NCI-H1105 (cell line): ENCODE measurements around the gene ASAP2.

ENCODE experiments used
- DNase-seq: peaks from one replicate; lab custom pipeline; 2025; lab: John Stamatoyannopoulos, UW

The ASAP2 gene

DNA sequence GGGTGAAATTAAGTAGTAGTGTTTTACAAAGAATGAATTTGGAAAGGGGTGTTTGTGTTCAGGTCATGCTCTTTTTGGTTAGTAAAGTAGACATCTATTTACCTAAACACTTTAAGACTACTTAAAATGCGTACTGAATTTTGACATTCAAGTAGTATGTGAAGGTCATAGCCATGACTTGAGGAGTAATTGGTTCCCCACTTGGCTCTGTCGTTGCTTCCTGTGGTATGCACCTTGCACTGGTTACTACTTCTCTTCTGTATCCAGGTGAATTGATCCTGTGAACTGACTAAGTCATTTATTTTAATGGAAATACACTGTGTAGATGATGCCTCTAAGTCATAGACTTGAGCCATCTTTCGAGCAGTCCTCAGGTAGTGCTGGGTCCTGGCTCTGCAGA is 118.8 kb downstream of the ASAP2 start:
- DNase-seq = no peak

DNA sequence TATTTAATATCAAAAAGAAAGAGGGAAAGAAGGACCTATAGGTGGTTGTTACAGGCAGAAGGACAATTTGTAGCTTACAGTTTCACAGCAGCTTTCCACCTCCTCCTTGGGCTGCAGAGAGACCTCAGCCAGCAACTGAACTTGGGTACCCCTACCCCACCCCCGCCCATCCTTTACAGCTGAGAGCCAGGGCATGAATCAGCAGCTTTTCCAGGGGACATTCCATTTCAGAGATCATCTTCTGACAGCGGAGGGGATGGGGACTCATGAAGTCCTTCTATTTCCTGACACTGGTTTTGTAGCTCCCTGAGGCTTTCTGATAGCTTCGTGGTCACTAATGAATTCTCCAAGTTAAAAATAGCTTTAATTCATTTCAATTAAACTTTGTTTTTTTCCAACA is 120.4 kb downstream of the ASAP2 start:
- DNase-seq = no peak

DNA sequence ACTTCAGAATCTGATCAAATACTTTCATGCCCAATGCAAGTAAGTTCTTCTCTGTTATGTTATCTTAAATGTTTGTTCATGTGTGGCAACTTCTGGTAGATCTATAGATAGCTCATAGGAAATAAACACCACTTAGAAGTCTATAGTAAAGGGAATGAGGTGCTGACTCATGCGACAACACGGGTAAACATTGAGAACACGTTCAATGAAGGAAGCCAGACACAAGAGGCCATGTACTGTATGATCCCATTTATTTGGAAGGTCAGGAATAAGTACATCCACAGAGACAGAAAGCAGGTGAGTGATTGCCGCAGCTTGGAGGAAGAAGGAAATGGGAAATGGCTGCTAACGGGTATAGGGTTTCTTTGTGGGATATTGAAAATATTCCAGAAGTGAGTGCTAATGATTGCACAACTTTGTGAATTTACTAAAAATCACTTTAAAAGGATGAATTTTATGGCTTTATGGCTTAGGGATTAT is 121.3 kb downstream of the ASAP2 start:
- DNase-seq = no peak

DNA sequence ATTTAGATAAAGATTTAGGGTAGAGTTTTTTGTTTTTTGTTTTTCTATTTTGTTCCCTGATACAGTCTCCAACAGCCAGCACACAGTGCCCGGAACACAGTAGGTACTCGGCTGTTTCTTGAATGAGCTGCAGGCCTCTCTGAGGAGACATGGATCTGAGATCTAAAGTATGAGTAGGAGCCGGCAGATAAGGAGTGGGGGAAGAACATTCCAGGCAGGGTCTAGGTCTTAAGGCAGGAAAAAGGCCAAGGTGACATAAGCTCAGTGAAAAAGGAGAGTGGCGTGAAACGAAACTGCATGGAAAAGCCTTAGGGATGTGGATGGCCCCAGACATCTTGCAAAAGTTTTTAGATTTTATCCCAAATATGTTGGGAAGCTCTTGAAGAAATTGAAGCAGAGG is 122.3 kb downstream of the ASAP2 start:
- DNase-seq = no peak

DNA sequence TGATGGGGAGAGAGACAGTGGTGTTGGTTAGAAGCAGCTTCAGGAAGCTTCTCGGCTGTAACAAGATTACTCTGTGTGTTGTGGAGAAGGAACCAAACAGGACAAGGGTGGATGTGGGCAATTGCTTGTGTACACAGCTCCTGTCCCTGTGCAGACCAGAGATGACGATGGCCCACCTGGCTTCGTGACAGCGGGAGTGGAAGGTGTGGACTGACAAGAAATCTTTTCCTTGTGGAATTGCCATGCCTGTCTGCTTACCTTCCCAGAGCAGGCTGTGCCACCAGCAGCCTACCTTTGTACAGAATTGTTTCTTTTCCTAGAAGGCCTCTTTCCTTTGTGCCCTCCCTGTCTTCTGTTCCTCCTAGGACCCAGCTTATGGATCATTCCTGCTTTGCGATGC is 122.9 kb downstream of the ASAP2 start:
- DNase-seq = no peak

DNA sequence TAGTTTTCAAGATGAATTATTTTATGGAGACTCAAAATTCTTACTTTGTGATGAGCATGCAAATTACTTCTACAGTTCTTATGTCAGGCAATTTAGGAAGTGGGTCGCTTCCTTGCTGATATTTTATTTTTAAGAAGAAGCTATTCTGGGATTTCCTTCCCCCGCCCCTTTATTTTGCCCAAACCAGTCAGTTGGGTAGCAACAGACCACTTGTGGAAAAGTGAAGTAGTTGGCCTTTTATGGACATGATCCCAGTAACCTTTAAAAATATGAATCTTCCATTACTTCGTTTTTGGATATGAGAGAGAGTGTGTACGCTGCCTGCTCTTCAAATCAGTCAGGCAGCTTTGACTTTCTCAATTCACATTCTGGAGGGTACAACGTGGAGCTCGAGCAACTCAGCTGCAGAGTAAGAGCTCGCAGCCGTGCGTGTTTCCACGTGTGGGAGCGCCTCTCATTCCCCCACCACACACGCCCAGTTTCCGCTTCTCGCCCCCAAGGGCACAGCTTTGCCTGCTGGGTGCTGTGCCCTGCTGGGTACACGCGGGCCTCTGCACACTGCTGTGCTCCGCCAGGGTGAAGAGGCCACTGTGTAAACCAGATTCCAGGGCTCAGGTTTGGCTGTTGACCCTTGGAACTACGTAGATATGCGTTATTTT is 124.1 kb downstream of the ASAP2 start:
- DNase-seq = no peak

DNA sequence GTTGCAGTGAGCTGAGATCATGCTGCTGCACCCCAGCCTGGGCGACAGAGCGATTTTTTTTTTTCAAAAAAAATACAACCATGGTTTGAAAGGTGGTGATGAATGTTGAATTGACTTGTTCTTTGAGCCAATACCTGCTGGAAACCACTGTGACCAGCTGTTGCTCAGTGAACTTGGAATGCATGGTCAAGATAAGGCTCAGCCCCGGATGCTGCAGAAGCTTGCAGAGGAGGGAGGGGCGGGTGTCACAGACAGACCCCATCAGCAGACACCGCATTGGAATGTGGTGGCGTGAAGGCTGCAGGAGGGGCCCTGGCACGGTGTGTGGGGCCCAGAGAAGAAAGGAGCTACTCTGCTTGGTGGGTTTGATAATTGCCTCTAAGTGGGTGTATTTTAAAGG is 125.1 kb downstream of the ASAP2 start:
- DNase-seq = no peak

DNA sequence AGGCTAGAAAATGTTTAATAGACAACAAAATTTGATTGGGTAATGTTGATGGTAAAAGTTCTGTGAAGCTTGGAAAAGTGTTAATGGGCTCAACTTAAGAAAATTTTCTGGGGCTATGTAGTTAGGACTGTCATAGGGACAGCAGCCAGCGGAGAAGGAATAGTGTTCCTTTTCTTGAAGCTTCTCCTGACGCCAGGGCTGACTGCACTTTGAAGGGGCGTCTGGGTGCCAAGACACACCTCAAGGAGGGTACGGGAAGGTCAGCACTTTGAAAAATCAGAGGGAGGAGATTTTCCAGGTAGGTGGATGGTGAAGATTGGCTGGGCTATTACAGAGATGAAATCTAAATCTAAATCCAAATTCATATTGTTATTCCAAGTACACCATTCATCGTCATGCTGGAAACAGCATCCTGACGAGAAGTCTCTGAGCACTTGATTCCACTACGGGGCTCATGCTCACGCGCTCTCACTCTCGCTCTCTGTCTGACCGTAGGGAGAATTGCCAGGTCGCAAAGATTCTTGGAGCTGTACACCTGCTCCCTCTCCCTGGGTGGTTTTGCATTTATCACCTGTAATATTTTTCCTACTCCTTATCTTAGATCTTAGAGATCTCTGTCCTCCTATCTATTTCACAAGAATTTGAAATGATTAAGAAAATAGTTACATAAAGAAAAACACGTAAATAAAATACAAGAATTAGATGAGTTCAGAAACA is 125.7 kb downstream of the ASAP2 start:
- DNase-seq = peak; percentile 16

DNA sequence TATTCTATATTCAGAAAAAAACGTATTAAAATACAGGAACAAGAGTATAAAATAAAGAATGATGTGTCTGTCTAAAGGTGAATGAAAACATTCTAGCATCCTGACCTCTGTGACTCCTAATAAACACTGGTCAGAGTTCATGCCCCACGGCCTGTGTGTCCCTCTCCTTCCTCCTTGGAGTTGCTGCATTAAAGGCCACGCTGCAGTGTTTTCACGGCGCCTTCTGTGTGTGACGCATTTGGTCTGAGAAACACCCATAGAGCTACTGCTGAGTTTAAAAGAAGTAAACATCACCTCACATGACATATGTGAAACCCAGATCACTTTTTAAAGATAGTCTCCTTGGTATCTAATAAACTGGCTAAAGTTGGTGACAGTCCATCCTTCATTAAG is 126.2 kb downstream of the ASAP2 start:
- no peak for DNase-seq

DNA sequence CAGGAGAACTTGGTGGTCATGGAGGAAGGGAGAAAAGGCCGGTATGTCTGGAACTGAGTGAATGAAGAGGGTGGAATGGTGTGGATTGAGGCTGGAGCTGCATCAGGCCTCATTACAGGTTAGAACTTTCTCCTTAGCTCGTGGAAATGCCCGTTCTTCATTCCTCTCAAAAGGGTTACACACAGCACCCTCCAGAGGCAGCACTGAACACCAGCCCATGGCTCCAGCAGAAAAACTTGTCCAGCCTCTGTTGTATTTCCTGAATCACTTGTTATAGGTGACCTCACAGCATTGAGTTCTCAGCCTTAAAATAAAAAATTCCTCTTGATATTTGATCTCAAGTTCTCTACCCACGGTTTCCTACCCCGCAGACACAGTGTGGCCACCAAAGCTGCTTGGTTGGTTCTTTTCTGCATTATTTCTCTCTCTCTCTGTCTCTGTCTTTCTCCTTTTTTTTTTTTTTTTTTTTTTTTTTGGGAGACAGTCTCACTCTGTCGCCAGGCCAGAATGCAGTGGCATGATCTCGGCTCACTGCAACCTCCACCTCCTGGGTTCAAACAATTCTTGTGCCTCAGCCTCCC is 127.1 kb downstream of the ASAP2 start:
- no peak for DNase-seq

DNA sequence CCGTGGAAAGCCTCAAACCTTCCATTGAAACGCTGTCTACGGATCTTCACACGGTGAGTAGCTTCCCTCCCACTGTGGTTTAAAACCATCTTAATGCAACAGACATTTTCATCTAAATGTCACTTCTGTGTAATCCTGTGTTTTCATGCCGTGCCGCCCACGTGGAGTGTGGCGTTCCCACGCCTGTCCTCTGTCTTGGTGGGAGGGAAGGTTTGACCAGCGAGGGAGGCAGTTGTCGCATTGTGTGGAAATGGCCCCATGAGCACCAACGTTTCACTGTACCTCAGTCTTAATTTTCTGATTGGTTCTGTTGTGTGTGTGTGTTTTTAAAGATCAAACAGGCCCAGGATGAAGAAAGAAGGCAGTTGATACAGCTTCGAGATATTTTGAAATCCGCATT is 128.1 kb downstream of the ASAP2 start:
- no peak for DNase-seq

DNA sequence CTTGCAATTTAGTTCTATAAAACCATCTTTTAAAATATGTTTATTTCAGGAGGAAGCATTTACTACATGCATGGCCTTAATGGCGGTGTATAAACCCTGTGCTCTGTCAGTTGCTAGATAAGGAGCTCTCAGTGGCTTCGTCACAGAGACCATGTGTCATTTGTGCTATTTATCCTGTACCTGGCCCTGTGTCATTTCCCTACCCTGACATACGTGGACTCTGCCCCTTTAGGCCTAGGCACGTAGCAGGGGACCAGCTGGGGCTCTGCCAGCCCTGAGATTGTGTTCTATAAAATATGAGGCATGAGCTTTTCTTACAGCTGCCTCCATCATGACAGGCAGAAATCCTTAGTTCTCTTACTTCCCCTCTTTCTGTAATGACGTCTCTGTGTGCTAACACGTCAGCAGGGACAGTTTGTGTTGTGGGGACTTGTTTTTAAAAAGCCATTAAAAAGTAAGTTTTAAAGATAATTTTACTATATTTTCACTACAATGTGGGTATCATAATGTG is 128.8 kb downstream of the ASAP2 start:
- peak; percentile 10 for DNase-seq

DNA sequence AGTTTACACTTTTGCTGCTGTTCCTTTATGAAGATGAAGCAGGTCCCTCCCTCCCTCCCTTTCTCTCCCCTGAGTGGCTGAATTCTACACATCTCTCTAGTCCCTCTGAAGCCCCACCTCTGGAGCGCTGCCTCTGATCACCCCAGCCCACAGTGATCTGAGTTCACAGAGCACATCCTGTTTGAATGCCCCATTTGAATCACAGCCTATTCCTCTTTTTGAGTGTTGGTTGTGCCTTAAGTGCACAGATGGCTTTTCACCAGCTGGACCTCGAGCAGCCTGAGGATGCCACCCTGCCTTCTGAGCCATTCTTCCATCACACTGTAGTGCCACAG is 129.6 kb downstream of the ASAP2 start:
- DNase-seq = peak; percentile 73

DNA sequence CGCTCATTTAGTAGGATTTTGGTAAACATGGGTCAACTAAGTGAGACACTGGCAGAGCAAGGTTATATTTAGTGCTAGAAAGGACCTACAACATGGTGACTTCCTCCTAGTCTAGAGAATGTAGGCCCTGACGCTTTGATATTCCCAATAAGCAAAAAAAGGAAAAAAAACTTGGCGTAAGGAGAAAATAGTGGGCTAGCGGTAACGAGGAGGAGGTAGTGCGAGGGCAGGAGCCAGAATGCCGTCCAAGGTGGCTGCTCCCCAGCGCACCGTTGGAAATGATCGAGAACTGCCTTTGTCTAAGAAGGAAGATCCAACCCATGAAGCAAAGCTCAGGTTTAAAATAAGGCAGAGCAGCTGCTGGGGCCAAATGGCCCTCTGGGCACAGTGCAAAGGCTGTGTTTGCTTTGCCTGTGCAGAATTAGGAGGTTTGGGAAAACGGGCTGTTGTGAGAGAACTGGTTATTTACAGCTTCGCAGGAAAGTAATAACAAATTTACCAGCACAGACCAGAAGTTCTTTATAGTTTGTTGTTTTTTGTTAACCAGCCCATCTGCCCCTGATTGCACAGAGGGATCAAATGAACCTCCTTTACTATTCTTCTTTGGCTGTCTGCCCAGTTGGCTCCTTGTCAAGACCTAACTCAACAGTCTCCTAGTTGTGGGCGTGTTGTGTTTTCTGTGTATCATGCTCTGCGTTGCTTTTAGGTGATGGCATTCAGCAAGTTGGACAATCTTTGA is 130.1 kb downstream of the ASAP2 start:
- DNase-seq = peak; percentile 91

DNA sequence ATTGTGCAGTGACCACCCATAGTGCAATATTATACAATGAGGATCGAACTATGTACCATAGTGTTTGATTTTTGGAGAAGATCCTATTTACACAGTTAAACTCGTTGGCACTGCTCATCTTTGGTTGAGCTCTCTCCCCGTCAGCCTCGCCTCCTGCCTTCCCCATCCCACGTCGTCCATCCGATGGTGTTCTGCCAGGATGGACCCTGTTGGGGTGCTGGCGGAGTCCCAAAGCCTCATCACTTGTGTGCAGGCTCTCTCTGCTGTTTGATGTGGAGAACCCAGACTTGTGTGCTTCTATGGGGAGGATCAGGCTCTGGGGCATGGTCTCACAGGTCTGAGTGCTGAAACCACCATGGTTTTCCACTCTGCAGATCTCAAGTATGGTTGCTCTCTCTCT is 131.3 kb downstream of the ASAP2 start:
- no peak for DNase-seq

DNA sequence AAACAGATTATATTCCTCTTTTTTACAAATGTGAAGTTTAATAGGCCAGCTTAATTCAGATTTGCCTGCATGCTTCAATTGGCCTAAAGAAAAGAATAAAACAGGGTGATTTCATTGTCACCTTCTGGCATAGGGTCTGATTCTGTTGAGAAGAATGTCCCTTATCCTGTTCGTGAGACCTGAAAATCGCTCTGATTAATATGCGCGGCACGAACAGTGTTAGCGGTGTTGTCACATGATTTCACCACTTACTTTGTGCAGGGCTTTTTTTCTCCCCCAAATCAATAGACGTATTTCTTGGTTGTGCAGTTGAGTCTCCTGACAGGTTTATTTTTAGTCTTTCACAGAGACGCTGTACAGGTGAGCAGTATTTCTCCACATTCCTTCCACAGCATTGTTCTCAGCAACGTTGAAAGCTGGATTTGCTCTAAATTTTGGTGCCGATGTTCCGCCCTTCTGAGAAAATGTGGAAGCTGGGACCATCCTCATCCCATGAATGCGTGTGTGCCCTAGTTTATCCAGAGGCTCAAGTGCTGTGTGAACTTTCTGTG is 134.8 kb downstream of the ASAP2 start:
- no peak for DNase-seq

DNA sequence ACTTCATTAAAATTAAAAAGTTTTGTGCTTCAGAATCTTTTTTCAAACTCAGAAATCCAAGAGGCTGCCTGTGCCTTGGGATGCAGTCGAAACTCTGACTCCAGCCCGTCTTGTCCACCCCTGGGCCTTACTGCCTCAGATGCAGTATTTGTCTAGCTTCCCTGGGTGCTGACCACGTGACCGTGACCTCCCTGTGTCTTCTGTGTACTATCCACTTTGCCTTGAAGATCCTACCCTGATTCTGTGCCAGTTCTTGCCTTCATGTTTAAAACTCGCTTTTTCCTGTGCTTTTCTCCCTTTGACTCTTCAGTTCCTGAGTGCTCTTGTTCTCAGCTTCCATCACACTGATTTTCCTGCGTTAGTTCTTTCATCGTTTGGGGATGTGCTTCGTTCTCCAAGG is 136.0 kb downstream of the ASAP2 start:
- DNase-seq = no peak

DNA sequence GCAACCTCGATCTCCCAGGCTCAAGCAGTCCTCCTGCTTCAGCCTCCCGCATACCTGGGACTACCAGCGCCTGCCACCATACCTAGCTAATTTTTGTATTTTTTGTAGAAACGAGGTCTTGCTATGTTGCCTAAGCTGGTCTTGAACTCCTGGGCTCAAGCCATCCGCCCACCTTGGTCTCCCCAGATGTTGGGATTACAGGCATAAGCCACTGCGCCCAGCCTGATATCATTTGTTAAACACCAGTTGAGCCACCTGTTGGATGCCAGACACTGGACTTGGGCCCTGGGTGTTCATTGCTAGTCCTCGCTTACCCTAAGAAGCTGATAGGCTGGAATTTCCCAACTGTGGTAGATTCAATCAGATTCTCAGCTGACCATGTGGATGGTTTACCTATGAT is 136.9 kb downstream of the ASAP2 start:
- no peak for DNase-seq

DNA sequence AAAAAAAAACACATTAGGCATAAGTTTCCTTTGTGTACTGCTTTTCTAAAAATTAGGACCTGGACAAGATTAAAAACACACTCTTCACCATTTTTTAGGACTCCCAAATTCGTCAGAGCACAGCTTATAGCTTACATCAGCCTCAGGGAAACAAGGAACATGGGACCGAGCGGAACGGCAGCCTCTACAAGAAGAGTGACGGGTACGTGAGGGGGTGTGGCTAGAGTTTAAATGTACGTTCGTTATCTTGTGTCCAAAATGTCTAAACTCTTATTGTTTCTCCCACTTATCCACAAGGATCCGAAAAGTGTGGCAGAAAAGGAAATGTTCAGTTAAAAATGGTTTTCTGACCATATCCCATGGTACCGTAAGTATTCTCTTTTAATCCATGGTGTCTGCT is 137.8 kb downstream of the ASAP2 start:
- DNase-seq = no peak

DNA sequence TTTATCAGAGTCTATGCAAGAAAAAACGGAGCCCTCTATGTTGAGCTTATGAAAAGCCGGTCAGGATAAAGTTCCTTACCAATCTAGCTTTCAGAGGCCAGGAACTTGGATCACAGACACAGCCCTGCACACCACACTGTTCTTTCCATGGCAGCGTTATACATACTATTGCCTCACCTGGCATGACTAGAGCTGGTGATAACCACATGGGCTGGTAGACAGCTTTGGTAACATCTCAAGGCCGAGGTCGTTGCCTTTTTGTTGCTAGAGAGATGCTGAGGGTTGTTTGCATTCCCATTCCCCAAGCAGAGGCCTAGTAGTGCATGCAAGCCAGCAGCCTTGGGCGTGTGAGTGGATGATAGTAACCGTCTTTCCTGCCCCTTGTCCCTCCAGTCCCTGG is 138.7 kb downstream of the ASAP2 start:
- no peak for DNase-seq

DNA sequence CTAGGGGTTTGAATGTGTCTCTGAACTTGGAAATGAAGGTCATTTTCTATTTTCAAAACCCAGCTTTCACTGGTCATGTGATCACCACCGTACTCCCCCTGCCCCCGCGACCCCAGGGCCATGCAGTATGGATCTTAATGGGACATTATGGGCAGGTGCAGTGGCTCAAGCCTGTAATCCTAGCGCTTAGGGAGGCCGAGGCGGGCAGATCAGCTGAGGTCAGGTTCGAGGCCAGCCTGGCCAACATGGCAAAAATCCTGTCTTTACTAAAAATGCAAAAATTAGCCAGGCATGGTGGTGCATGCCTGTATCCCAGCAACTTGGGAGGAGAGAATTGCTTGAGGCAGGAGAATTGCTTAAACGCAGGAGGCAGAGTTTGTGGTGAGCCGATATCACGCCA is 139.4 kb downstream of the ASAP2 start:
- no peak for DNase-seq

DNA sequence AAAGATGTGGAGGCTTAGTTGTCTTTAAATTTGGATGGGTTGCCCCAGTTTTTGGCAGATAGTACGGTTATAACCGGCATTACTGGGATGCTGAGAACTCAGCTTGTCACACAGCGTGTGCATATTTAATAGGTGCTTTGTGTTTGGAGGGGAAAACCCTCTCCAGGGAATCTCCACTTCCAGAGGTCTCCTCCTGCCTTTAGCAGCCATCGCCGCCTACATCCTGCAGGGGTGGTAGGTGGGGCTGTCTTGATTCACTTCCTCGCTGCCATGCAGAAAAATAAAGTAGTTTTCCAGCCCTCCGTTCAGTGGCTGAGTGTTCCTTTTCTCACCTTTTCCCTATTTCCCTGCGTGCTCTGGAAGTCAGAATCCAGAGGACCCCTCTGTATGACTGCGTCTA is 140.3 kb downstream of the ASAP2 start:
- no peak for DNase-seq
